HG03135 (cell line): Measurements from ENCODE around the gene SLC26A4.

Experiments used
- ATAC-seq: cut with Tn5 transposase; IDR thresholded peaks from one replicate; pipeline ENCODE4 v1.9.1; 2021; ENCODE audit warnings: mild to moderate bottlenecking, moderate library complexity; ENCODE audit not compliant: unreplicated experiment

SLC26A4 gene

DNA sequence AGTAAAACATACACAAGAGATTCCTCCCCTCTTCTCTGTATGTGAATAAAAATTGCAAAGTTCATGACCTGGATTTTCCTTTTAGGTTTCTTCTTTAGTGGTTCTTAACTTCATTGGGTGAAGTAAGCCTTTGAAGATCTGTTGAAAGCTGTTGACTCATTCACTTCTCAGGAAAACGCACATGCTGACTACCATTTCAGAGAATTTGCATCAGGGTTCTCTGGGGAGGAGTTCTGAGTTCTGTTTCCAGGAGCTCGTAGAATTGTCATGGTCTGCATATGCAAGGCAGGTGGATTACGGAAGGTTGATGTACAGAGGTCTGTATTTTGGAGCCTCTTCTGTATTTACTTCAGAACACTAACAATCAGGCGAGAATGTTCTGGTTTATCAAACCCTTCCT lies 962 bp upstream of the SLC26A4 start:
- no peak for ATAC-seq

DNA sequence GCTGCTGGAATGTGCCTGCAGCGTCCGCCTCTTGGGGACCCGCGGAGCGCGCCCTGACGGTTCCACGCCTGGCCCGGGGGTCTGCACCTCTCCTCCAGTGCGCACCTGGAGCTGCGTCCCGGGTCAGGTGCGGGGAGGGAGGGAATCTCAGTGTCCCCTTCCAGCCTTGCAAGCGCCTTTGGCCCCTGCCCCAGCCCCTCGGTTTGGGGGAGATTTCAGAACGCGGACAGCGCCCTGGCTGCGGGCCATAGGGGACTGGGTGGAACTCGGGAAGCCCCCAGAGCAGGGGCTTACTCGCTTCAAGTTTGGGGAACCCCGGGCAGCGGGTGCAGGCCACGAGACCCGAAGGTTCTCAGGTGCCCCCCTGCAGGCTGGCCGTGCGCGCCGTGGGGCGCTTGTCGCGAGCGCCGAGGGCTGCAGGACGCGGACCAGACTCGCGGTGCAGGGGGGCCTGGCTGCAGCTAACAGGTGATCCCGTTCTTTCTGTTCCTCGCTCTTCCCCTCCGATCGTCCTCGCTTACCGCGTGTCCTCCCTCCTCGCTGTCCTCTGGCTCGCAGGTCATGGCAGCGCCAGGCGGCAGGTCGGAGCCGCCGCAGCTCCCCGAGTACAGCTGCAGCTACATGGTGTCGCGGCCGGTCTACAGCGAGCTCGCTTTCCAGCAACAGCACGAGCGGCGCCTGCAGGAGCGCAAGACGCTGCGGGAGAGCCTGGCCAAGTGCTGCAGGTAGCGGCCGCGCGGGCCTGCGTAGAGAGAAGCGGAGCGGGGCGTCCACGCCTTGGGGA lies 645 bp downstream of the SLC26A4 start:
- ATAC-seq: peak; percentile 47

DNA sequence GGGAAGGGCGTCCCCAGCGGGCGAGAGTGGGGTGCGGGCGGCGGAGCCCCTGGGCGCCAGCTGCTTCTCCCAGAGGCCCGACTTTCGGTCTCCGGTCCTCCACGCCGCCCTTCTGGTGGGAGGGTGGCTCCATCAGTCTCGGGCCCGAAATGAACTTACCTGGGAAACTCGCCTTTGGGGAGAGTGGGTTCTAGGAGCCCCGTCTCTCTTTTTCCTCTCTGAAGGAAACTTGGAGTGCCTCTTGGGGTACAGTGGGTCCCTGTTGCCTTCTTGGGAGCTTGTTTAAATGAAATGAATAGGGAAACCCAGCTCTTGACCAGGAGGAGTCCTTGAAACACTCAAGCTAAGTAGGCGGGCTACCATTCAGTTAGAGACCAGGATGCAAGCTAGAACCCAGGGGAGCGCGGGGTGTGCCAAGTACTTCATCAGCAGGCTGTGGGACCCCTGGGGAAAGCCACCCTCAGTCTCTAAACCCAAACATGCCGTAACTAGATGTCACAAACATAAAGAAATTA lies 1.3 kb downstream of the SLC26A4 start:
- no peak for ATAC-seq

DNA sequence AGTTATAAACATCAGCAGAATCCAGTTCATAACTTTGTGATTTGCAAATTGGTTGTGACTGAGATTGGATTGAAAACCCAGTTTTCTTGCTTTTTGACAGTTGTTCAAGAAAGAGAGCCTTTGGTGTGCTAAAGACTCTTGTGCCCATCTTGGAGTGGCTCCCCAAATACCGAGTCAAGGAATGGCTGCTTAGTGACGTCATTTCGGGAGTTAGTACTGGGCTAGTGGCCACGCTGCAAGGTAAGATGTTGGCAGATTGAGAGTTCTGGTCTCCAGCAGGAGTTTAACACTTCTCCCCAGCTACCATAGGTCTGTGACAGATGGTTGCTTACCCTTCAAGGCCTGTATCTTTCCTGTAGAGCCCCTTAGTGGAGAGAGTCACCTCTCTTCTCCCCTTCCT lies 2.6 kb downstream of the SLC26A4 start:
- no peak for ATAC-seq

DNA sequence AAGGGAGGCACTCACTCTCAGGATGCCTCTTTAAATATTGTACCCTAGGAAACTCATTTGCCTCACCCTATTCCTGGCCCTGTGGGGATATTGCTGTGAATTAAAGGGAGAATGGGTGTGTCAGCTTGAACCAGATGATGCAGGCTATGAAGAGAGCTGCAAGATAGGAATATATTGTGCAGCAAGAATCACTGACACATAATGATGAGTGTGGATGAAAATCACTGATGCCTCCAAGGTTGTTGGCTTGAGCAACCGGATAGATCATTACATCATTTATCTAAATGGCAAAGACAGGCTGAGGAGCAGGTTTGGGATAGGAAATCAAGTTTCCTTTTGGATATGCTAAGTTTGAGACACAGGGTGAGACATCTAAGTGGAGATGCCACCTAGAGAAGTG lies 6.2 kb downstream of the SLC26A4 start:
- no peak for ATAC-seq

DNA sequence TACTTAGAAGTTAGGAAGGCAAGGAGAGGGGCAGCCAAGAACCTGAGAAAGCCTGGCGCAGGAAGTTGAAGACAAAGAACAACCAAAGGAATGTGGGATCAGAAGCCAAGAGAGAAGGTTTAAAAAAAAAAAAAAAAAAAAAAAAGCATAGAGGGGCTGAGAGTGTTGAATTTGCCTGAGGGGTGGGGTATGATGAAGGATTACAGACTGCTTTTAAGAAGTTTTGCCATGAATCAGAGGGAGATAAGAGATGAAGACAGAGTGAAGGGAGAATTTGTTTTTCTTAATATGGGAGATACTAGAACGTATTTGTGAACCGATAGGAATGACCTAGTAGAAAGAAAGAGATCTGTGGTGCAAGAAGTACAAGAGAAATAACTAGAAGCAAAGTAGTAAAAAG lies 6.7 kb downstream of the SLC26A4 start:
- no peak for ATAC-seq

DNA sequence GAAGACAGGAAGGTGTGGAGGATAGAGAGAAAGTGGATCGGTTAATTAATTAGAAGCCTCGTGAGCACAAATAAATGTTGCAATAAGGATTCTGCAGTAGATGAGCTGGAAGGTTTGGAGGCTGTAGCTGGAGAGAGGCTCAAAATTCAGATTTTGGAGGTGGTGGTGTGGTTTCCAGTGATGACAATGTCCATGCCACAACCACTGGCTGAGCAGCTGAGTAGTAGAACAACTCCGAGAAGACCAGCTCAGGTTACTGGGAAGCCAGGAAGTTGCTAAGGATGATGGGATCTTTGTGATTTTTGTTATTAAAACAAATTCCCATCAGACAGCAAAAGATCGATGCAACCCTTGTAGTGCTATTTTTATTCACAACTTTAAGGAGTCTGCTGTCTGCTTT lies 7.7 kb downstream of the SLC26A4 start:
- ATAC-seq: no peak

DNA sequence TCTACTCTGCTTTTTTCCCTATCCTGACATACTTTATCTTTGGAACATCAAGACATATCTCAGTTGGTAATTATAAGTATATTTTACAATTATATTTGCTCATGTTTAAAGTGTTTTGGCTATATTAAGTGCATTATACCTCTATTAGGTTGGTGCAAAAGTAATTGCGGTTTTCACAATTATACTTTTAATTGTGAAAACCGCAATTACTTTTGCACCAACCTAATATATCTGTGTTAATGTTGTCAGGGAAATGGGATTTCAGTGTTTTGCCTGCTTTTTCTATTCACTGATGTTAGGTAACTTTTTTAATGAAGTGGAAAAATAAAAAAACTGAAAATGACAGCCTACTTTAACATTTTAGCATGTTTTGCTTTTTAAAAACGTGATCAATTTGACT lies 11.6 kb downstream of the SLC26A4 start:
- no peak for ATAC-seq

DNA sequence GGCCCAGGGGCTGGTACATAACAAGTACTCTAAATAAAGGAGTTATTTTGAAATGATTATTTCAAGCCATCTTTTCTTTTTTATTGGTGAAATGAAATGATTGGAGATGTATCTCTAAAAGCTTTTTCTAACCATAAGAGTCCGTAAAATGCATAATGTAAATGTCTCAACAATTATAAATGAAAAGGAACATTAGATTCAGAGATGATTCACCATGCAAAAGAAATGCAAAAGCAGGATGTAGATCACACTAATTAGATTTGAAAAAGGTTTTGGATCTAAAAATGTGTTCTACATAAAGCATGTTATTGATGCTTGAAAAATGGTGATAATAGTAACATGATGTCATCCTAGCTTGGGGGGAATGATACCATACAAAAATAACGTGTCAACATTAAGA lies 15.6 kb downstream of the SLC26A4 start:
- no peak for ATAC-seq

DNA sequence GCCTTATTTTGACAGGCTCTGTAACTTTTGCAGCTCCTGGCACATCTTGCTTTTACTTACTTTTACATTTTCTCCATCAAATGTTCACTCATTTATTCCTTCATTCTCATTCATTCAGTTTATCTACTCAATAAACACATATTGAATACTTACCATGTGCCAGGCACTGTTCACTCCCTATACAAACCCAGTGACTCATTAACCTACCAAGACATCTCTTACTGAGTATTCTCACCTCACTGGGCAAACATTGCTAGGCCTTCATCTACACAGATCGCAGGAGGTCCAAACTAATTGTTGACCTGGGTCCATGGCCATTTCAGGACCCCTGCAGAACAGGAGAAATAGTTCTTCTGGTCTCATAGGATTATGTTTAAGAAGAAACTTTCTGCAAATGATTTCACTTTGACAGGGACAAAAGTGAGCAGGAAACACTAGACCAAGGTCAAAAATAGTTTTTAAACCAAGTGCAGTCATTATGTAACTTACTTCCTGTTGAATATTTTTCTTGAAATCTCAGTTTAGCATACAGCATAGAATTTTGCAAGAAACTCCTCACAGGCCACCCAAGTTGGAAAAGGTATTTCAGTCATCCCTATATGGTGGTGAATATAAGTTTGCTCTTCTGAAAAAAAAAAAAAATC lies 17.6 kb downstream of the SLC26A4 start:
- ATAC-seq: no peak

DNA sequence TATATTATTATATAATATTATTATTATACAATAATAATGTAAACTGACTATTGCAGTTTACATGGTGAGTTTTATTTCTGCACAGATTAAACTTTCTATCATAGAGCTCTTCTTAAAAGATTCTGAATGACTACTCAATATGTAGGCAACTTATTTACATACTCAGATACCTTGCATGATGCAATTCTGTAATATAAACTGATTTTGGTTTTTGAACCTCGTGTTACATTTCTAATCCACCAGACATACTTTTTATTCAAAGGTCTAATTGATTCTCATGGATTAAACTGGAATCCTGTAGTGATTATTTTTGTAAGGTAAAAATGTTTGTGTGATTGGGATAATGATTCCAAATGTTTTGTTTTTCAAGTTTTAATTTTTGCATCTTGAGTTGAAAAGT lies 19.9 kb downstream of the SLC26A4 start:
- ATAC-seq: no peak

DNA sequence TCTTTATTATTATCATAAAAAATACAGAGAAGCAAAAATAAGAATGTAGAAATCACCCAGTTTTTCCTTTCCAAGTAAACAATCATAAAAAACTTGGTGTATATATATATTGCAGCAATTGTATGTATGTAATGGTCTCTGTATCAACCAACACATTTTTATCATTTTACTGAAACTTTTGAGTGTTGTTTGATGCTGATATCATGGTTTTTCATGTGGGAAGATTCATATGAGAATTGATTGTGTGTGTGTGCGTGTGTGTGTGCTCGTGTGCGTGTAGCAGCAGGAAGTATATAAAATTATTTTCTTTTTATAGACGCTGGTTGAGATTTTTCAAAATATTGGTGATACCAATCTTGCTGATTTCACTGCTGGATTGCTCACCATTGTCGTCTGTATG lies 22.3 kb downstream of the SLC26A4 start:
- no peak for ATAC-seq

DNA sequence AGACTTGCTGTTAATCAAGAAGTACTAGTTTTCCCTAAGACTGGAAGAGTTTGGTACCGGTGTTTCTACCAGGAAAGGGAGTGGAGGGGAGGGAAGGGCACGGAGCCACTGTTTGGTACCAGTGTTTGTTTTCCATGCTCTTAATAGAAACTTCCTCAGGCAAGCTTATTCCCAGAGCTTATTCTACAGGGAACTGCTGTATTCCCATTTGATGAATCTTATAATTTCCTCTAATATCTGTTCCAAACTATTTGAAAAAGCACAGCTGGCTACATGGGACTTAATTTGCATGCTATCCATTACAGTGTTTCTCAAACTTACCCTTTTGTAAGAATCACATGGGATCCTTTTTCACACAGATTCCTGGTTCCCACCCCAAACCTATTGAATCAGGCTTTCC lies 23.7 kb downstream of the SLC26A4 start:
- ATAC-seq: no peak

DNA sequence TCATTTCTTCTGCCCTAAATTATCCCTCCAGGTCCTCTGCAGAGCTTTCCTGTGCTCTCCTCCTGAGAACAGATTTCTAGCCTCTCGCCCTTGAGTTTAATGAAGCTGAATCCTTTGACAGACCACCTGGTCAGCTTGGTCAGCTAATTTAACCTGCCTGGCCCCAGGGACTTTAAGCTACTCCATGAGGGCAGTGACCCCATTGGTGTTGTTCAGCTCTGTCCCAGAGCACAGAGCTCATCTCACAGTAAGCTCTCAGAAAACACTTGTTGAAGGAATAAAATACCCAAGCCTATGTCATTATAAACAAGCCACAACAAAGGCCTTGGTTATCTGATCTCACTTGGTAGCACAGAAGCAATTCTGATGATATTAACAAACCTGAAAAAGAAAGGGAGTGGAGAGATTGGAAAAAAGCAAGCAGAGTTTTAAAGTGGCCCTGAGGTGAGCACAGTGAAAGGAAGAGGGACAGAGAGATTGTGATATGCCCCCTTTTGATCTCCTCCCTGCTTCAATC lies 24.4 kb downstream of the SLC26A4 start:
- ATAC-seq: no peak

DNA sequence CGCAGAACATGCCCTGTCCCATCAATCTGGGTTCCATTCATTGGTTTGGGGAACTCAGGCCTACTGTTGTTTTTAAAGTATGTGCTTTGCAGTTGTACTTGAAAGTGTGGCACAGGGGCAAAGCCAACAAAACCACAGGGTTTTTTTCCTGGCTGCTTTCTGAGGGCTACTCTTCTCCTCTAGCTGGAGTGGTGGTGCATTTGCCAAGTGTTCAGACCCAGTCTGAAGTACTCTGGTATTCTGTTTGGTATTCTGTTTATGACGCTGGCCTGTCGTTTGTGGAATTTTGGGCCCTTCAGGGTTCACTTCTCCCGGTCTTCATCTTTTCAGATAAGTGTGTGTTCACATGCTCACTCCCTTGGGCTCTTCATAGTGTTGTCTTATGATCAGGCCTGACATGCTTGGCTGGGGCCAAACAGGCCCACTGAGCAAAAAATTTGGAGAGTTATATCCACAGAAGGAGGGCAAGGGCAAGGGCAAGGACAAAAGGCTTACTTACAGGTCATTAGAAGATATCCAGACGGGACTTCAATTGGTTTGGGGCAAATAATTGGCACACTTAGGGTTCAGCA lies 26.3 kb downstream of the SLC26A4 start:
- ATAC-seq: no peak

DNA sequence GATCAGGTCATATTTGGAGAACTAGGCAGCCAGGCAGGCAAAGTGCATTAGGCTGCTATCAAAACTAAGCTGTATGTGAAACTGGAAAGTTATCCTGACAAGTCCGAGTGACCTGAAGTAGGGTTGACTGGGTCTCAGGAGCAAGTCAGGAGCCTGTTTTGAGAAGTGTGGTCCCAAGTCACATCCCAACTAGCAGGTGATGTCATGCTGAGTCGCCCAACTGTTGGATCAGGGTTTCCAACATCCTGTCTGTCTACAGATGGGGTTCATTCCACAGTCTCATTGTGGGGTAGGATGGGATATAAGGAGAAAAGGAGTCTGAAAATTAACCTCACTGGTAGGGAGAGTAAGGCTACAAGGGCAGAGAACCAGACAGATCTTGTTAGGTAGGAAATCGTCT lies 27.0 kb downstream of the SLC26A4 start:
- no peak for ATAC-seq

DNA sequence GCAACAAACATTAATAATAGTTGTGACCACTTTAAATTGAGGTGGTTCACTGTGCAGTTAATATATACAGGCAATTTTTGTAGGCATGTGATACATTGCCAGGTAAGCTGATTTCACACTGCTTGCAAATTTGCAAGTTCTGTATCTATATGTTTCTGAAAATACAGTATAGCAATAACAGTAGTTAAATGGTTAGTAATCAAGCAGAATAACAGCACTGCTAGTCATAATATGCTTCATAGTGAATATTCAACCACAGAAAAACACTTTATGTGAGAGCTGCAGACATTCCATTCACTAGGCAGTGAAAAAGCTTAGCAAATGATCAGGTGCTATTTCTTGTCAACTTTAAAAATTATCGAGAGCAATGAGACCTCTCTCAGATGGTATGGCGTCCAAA lies 28.9 kb downstream of the SLC26A4 start:
- ATAC-seq: no peak

DNA sequence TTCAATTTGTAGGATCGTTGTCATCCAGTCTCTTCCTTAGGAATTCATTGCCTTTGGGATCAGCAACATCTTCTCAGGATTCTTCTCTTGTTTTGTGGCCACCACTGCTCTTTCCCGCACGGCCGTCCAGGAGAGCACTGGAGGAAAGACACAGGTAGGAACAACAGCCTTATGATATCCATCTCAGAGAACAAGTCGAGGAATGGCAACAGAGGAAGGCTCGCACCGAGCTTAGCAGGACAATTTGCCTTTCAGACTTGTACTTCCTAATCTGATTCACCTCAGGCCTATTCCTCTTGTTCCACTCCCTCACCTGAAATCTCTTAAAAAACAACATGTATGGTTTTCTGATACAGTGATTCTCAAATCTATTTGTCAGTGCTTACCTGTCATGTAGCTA lies 29.5 kb downstream of the SLC26A4 start:
- ATAC-seq: no peak

DNA sequence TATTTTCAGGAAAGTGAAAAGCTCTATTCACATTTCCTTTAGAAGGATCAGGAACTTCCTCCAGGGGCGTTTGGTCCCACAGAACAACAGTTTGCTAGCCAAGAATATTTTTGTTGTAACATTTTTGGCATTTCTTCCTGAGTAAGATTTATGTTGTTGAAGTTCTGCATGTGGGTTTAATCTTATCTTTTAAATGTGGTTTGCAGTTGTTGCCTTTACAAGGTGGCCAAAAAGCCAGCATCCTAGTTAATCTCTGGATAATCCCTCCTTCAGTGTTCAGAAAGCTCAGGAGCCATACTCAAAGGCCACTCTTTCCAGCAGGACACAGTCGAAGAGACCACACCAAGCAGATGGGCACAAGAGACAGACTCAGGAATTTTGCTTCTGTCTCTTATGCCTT lies 30.0 kb downstream of the SLC26A4 start:
- ATAC-seq: no peak

DNA sequence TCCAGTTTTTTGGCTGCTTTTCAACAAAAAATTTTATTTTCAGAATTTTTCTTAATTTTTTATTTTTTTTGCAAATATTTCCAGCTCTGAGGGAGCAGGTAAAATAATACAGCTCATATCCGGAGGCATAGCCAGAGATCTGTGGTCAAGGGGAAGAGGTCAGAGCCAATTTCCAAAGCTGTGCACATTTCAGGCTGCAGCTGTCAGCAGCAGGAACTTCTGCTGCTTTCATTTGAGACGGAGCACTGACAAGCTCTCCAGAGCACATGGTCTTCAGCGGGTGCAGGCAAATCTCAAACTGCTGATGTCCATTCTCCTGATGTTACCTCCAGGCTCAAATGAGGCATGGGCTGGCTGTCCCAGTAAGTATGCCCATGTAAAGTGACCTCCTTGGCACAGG lies 31.1 kb downstream of the SLC26A4 start:
- no peak for ATAC-seq

DNA sequence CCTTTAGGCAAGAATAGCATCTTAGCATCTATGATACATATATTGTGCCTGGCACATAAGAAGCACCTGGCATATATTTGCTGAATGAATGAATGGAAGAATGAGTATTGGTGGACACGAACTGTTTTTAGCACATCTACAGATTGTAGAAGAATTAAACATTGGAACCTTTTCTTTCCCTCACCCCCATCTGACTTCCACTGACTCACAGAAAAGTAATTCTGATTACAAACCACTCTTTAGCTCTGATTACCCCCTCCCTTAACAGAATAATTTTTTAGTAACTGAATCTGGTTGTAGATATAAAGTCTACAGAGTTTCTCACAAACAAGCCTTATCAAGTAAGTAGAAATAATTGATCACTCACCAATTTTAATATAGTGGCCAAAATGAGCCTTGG lies 31.9 kb downstream of the SLC26A4 start:
- ATAC-seq: no peak

DNA sequence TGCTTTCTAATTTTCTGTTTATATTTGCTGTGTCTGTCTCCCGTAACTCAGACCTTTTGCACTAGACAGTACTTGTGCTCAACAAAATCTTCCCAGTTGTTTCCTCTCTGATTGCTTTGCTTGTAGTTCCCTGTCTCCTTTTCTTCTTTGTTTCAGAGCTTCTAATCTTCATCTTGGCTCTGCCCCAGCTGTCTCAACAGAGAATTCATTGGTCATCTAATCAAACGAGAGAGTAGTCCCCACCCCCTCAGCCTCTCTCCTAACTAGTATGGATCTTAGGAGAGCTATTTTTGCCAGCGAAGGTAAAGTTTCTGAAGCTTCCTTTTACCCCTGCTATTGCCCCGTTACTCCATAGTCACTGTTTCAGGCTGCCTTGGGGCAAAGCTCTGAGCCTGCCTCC lies 32.8 kb downstream of the SLC26A4 start:
- ATAC-seq: no peak
